Measurements from ENCODE around the gene KLHL12. TPM values are rescaled to one million over a fixed set of nuclear protein-coding genes. Genes with fewer than 3 reads are reported as not detected.

KLHL12 gene
- total and polyA plus RNA-seq, 10 of the 15 experiments (the other 5 are each of a cell fraction or from before 2014, with no cell fraction given): 16.0 to 53.8 (median 30.3) TPM

DNA sequence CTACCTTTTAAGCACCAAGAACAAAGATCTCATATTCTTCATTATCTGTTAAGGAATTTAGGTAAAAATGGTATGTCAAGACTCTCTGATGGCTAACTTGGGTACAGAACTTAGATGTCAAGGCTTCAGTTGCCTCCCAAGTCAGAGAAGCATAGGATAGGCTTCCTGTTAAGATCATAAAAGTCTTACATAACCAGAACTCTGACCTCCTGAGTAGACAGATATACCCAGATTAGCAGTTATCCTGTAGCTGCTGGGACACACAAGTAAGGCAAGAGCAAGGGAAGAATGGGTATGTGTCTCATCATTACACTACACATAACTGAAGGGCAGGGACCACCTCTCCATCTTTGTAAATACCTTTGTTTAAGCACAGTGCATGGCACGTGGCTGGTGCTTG is 15.4 kb upstream of the KLHL12 start:
- intact Hi-C loops (cut with micrococcal nuclease; ENCODE audit: unreplicated experiment) (no loop called here), in situ Hi-C loops (cut with MboI) (no loop called here)
- POLR2A ChIA-PET: interaction anchor here (0.6 kb wide), 1 partner anchor 149 kb away, joined by 4 read pairs; no protein-coding TSS in a partner anchor
- RAD21 ChIA-PET (ENCODE audit: unreplicated experiment): no interaction called here
- H3K4me3 ChIP-seq: no peak overlapping the region
- no peaks in the 10 kb centered on the region for H3K27me3 ChIP-seq (replicated peaks in 1 of 2; ENCODE audit: control insufficient read depth in 2 of 2, insufficient read depth in 2 of 2, low read length in 1 of 2)
- no peaks in the 10 kb centered on the region for H3K79me2 ChIP-seq (ENCODE audit: control insufficient read depth, insufficient read depth, low read length)
- CTCF ChIA-PET: no interaction called here
- no TSS peak for BruUV-seq (replicated peaks)
- H3K9me3 ChIP-seq (replicated peaks; ENCODE audit: control insufficient read depth, insufficient read depth, low read length): no peaks in the 10 kb centered on the region
- H2AFZ ChIP-seq (ENCODE audit: control insufficient read depth, low read depth, low read length): no peak overlapping the region
- ATAC-seq: no peak
- SMC1A ChIA-PET (ENCODE audit: uncharacterized antibody, unreplicated experiment): interaction anchor here (1.2 to 1.9 kb wide), 3 partner anchors 9 to 17 kb away, joined by 3 to 6 read pairs (median 4); no protein-coding TSS in a partner anchor
- H3K9ac ChIP-seq (ENCODE audit: control insufficient read depth, insufficient read depth, low read length): no peak overlapping the region
- no peaks in the 10 kb centered on the region for H4K20me1 ChIP-seq (ENCODE audit: control insufficient read depth, insufficient read depth)
- no peak for FAIRE-seq
- peaks cover 13 to 33% of the 10 kb centered on the region in 2 experiments for H3K36me3 ChIP-seq (ENCODE audit: control insufficient read depth in 2 of 2, insufficient read depth in 2 of 2, low read length in 1 of 2)
- no peak overlapping the region for H3K4me2 ChIP-seq (ENCODE audit: control insufficient read depth, insufficient read depth)
- no peak overlapping the region for H3K27ac ChIP-seq (ENCODE audit: control insufficient read depth, insufficient read depth)
- no peaks in the 10 kb centered on the region for H3K4me1 ChIP-seq (ENCODE audit: control insufficient read depth, insufficient read depth, low read length)
- no peak for DNase-seq (ENCODE audit: low read depth, low spot score)
- WGBS (ENCODE audit: insufficient coverage, insufficient replicate concordance, low lambda C conversion rate, missing lambda C conversion rate): 100% methylated on average over 1 of the region's 1 CpG
- TF ChIP-seq, protein P1, sequence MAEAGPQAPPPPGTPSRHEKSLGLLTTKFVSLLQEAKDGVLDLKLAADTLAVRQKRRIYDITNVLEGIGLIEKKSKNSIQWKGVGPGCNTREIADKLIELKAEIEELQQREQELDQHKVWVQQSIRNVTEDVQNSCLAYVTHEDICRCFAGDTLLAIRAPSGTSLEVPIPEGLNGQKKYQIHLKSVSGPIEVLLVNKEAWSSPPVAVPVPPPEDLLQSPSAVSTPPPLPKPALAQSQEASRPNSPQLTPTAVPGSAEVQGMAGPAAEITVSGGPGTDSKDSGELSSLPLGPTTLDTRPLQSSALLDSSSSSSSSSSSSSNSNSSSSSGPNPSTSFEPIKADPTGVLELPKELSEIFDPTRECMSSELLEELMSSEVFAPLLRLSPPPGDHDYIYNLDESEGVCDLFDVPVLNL (IDR thresholded peaks at IDR 0.05; ENCODE audit: low read depth, low read length): no peak
- TF ChIP-seq, protein P2, sequence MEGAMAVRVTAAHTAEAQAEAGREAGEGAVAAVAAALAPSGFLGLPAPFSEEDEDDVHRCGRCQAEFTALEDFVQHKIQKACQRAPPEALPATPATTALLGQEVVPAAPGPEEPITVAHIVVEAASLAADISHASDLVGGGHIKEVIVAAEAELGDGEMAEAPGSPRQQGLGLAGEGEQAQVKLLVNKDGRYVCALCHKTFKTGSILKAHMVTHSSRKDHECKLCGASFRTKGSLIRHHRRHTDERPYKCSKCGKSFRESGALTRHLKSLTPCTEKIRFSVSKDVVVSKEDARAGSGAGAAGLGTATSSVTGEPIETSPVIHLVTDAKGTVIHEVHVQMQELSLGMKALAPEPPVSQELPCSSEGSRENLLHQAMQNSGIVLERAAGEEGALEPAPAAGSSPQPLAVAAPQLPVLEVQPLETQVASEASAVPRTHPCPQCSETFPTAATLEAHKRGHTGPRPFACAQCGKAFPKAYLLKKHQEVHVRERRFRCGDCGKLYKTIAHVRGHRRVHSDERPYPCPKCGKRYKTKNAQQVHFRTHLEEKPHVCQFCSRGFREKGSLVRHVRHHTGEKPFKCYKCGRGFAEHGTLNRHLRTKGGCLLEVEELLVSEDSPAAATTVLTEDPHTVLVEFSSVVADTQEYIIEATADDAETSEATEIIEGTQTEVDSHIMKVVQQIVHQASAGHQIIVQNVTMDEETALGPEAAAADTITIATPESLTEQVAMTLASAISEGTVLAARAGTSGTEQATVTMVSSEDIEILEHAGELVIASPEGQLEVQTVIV (IDR thresholded peaks at IDR 0.05; ENCODE audit: borderline replicate concordance, partially characterized antibody): no peak
- TF ChIP-seq, protein P3, sequence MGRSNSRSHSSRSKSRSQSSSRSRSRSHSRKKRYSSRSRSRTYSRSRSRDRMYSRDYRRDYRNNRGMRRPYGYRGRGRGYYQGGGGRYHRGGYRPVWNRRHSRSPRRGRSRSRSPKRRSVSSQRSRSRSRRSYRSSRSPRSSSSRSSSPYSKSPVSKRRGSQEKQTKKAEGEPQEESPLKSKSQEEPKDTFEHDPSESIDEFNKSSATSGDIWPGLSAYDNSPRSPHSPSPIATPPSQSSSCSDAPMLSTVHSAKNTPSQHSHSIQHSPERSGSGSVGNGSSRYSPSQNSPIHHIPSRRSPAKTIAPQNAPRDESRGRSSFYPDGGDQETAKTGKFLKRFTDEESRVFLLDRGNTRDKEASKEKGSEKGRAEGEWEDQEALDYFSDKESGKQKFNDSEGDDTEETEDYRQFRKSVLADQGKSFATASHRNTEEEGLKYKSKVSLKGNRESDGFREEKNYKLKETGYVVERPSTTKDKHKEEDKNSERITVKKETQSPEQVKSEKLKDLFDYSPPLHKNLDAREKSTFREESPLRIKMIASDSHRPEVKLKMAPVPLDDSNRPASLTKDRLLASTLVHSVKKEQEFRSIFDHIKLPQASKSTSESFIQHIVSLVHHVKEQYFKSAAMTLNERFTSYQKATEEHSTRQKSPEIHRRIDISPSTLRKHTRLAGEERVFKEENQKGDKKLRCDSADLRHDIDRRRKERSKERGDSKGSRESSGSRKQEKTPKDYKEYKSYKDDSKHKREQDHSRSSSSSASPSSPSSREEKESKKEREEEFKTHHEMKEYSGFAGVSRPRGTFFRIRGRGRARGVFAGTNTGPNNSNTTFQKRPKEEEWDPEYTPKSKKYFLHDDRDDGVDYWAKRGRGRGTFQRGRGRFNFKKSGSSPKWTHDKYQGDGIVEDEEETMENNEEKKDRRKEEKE (IDR thresholded peaks at IDR 0.05): no peak
- TF ChIP-seq RELA (IDR thresholded peaks at IDR 0.05; ENCODE audit: borderline replicate concordance, partially characterized antibody): no peak
- no peak for TF ChIP-seq ZNF24 (IDR thresholded peaks at IDR 0.05)
- no peak for TF ChIP-seq NFYA (IDR thresholded peaks at IDR 0.05; ENCODE audit: borderline replicate concordance, low read depth, low read length)
- no peak for TF ChIP-seq ZNF622 (IDR thresholded peaks at IDR 0.05)
- TF ChIP-seq SPI1 (IDR thresholded peaks at IDR 0.05; ENCODE audit: borderline replicate concordance, insufficient read depth, low read depth, low read length): no peak
- TF ChIP-seq ZZZ3 (IDR thresholded peaks at IDR 0.05; ENCODE audit: control insufficient read depth, insufficient read length, low read depth): no peak
- no peak for TF ChIP-seq CHD1 (IDR thresholded peaks at IDR 0.05; ENCODE audit: low read depth, low read length)
- TF ChIP-seq, protein P4, sequence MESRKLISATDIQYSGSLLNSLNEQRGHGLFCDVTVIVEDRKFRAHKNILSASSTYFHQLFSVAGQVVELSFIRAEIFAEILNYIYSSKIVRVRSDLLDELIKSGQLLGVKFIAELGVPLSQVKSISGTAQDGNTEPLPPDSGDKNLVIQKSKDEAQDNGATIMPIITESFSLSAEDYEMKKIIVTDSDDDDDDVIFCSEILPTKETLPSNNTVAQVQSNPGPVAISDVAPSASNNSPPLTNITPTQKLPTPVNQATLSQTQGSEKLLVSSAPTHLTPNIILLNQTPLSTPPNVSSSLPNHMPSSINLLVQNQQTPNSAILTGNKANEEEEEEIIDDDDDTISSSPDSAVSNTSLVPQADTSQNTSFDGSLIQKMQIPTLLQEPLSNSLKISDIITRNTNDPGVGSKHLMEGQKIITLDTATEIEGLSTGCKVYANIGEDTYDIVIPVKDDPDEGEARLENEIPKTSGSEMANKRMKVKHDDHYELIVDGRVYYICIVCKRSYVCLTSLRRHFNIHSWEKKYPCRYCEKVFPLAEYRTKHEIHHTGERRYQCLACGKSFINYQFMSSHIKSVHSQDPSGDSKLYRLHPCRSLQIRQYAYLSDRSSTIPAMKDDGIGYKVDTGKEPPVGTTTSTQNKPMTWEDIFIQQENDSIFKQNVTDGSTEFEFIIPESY (IDR thresholded peaks at IDR 0.05): no peak
- no peak for TF ChIP-seq CBX3 (IDR thresholded peaks at IDR 0.05; ENCODE audit: borderline replicate concordance, low read depth)
- no peak for TF ChIP-seq ATF2 (IDR thresholded peaks at IDR 0.05; ENCODE audit: low read length)
